Limb (tissue), 2 donors: ENCODE measurements around the gene TEAD1.

Experiments used
- DNase-seq, 2 donors: peaks; one replicate each; pipeline ENCODE4 v3.0.0-alpha.2; 2016; ENCODE audit errors: extremely low spot score in 2 of 2

The TEAD1 gene

DNA sequence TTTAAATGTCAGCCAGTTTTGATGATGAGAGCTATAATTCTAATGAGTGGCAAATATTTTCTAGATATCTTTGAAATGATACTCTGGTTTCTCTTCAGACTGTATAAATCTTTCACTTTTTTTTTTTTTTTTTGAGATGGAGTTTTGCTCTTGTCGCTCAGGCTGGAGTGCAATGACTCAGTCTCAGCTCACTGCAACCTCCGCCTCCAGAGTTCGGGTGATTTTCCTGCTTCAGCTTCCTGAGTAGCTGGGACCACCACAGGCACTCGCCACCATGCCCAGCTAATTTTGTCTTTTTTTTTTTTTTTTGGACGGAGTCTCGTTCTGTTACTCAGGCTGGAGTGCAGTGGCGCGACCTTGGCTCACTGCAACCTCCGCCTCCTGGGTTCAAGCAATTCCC, 113.6 kb downstream of the TEAD1 start:
- no peak for DNase-seq

DNA sequence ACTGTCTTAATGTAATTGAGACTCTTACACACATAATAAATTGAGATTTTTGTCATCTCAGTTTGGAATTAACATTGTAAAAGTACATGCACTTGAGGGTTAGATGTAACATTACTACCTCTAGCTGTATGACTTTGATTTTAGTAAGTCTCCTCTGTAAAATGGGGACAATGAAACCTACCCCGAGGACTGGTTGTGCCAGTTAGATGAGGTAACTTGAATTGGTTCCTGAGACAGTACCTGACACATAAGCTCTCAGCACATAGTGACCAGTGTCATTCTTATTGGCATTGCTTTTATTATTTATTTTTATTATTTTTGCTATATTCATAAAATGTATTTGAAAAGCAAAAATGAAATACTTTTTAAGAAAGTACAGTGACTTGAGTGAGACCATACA, 114.8 kb downstream of the TEAD1 start:
- DNase-seq, result no peak

GRCh38 chr11:12789596-12790215, 115.5 kb downstream of the TEAD1 start:
- DNase-seq, result no peak

DNA sequence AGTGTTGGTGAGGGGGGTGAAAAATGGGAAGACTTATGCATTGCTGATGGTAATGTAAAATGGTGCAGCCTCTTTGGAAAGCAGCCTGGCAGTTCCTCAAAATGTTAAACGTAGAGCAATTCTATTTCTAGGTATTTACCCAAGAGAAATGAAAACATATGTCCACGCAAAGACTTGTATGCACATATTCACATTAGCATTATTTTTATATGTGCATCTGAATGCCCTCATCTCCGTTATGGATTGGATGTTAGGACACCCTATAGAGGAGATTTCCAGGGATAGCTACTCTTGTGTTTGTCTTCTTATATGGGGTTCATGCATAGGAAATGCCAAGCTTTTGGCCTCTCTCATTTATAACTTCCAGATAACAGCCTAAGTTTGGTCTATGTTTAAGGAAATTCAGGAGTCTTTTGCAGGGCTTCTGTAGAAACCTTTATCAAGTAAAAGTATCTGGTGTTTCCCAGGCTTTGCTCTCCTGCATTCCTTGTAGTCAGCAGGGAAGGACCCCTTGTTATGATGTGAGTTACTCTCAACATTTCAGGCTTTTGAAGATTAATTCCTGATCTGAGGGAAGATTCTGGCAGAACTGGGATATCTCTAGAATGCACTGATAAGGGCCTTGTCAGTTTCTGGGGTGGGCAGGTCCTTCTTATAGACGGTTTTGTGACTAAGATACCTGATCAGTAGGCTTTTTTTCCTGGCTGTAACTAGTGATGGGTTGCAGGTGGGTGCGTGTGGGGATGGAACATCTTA, 116.8 kb downstream of the TEAD1 start:
- DNase-seq, result no peak

- no peak for DNase-seq
These were observed 117.8 kb downstream of the TEAD1 start for GRCh38 chr11:12792018-12792417.

- DNase-seq, result no peak
These were observed 118.4 kb downstream of the TEAD1 start for GRCh38 chr11:12792590-12792989.

DNA sequence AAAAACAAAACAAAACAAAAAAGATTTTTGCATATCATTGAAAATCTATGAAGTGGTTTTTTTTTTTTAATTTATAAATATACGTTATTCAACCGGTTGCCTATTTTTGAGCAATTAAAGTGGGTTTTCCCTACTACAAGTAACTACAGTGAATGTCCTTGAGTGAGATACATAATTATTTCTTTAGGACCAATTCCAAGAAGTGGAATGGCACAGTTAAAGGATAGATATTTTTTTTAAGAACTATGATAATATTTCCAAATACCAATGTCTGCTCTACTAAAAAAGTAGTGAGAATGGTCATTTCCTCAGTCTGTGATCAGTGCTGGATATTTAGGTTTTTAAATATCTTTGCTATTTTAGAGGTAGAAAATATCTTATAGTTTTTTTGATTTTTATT, 118.8 kb downstream of the TEAD1 start:
- DNase-seq, result no peak

DNA sequence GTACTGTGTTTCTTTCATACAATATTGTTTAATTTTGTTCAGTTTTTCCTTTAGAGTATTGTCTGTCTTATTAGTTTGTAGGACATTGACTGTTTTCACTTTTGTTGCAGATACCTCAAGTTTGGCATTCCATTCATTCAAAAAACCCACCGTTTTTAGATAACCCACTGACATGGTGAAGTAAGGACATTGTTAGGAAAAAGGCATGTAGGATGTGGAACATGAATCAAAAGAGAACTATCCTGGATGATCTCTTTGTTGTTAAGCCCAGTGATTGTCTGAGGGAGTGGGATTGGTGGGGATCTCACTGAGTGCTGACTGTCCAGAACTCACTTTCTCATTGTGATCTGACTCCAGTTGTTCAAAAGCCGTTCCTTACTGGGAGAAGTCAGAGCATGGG, 119.3 kb downstream of the TEAD1 start:
- DNase-seq, result no peak

GRCh38 chr11:12794576-12795230, 120.5 kb downstream of the TEAD1 start:
- DNase-seq, result no peak

DNA sequence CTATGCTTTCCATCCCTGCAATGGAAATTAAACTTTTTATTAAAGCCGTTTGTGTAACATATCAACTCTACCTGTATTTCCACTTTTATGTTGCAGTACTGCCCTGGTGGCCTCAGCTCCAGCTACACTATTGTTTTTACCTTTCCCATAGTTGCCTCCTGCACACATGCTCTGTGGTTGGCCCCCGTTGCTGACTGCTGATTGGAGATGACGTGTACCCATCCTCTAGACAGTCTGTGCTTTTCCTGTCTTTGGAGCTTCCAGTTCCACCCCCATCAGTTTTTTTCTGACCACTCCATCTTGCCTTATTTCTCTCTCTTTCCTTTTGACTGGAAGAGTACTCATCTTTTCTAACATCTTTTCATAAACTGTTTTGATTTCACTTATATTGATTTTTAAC, 123.8 kb downstream of the TEAD1 start:
- DNase-seq, result no peak

DNA sequence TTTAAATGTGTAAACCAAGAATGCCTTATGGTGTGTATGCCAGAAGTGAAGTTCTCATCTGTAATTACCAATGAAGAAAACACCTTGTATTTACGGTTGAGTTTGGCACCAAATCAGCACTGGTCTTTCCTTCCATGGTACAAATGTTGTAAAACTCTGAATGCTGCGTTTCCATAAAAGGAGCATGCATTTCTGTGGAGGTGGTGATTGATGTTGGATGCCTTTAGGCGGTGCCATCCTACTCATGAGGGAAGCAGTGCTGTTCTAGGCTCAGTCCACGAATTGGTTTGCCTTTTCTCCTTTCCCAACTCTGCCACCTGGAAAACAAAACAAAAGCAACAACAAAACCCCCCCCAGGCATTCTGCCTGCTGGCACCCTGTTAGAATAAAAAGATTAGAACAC, 124.4 kb downstream of the TEAD1 start:
- no peak for DNase-seq

- no peak for DNase-seq
These were observed 125.2 kb downstream of the TEAD1 start for GRCh38 chr11:12799334-12799835.

GRCh38 chr11:12800032-12800671, 125.9 kb downstream of the TEAD1 start:
- DNase-seq, result no peak

DNA sequence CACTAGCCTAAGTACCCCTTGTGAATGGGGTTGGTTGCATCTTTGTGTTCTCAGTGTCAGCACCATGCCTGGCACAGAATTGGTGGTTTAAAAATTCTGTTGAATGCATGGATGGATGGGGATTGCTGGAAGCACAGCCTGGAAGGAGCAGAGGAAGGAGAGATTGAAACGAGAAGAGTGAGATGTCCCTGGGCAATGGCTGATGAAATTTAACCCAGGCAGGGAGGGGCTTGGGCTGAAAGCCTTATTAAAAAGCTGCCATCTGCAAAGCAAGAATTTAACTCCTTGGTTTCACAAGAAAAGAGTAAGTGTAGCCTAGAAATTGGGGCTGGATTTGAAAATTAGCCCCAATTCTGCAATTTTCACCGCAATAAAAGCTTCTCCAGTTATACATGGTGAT, 126.7 kb downstream of the TEAD1 start:
- no peak for DNase-seq

DNA sequence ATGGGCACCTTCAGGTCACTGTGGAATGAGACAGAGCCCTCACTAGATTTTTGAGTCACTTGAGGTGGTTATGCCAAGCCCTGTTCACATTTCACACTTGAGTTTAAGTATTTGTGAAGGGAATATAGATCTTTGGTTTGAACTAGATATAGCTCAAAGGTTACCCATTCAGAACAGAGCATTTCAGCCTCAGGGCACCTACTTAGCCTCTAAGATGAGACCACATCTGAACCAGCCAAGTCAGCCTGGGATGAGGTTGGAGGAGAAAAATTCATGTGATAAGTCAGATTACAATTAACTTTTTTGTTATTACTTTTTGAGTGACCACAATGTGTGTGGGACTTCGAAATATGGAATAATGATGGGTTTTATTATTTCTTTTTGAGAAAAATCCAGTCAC, 127.8 kb downstream of the TEAD1 start:
- no peak for DNase-seq

GRCh38 chr11:12802418-12803085, 128.3 kb downstream of the TEAD1 start:
- no peak for DNase-seq

DNA sequence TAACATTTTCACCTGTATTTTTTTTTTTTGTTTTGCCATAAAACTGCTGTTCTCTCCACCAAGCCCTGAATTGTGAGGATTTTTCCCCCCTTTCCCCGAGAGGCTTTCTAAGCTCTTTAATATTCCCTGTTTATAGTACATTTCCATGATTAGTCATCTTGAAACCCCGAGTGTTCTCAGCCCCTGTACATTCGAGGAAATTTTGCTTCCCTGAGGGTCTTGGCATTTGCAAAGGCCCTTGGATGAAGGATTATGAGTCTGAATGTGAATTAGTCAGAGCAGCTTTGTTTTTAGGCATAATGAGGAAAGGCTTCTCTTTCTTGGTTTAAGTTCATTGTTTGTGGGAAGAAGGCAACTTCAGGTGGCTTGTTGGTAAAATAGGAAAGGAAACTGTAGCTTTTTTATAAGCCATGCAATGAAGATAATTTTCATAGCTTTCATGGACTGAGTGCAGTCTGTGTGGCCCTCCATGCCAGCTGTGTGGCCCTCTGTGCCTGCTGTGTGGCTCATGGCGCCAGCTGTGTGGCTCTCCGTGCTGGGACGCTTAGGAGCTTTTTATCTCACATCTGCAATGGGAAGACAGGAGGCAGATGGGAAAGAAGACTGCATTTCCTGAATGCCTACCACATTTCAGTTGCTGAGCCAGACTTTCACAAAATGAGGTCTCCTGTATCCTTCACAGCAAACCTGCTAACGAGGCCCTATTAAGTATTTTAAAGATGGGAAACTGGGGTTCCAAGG, 129.0 kb downstream of the TEAD1 start:
- DNase-seq, result no peak

- DNase-seq, result no peak
These were observed 131.9 kb downstream of the TEAD1 start for GRCh38 chr11:12806113-12806512.

GRCh38 chr11:12807621-12808020, 133.4 kb downstream of the TEAD1 start:
- DNase-seq, result no peak

- DNase-seq, result no peak
These were observed 134.3 kb downstream of the TEAD1 start for GRCh38 chr11:12808519-12808918.

- DNase-seq, result no peak
These were observed 135.1 kb downstream of the TEAD1 start for GRCh38 chr11:12809364-12809763.
